ENCODE data around the gene MXD4. TPM values are rescaled to one million over a fixed set of nuclear protein-coding genes. Genes with fewer than 3 reads are reported as not detected.

MXD4 gene
- total and polyA plus RNA-seq, 2 experiments from 2014 or later = 6.9 to 19.9 TPM

- Histone ChIP-seq H3K4me1 (ENCODE audit: insufficient read depth) (no peaks in the 10 kb centered on the region), H3K9me2 (ENCODE audit: insufficient read depth) (no peaks in the 10 kb centered on the region), H4K20me1 (replicated peaks; ENCODE audit: insufficient read depth) (no peaks in the 10 kb centered on the region), H3K79me2 (replicated peaks; ENCODE audit: insufficient read depth) (no peaks in the 10 kb centered on the region), H3K27me3 (ENCODE audit: insufficient read depth) (no peaks in the 10 kb centered on the region), H3F3A (replicated peaks; ENCODE audit: low read depth) (no peaks in the 10 kb centered on the region), H3K4me2 (no peak overlapping the region), H3K36me3 (ENCODE audit: insufficient read depth) (no peaks in the 10 kb centered on the region), H2AFZ (no peak overlapping the region), H3K27ac (ENCODE audit: low read depth) (no peak overlapping the region), H3K4me3 (no peak overlapping the region)
- H3K27ac Mint-ChIP-seq = no peak overlapping the region
- no peaks in the 10 kb centered on the region; the same call in 2 of the 3 replicates for H3K36me3 Mint-ChIP-seq (ENCODE audit: low read depth)
- ATAC-seq (no peak), DNase-seq (ENCODE audit: low spot score) (no peak)
- TF ChIP-seq POLR2AphosphoS5 (IDR thresholded peaks at IDR 0.05; ENCODE audit: low read depth) (no peak), CTCF (conservative IDR thresholded peaks at IDR 0.05; ENCODE audit: low read depth in 2 of 2) (no peak), EZH2phosphoT487 (IDR thresholded peaks at IDR 0.05; ENCODE audit: unreplicated experiment) (no peak), NANOG (IDR thresholded peaks at IDR 0.05; ENCODE audit: borderline replicate concordance) (no peak), ZNF462 (CRISPR knock-in tag; IDR thresholded peaks at IDR 0.05) (no peak), ZNF331 (CRISPR knock-in tag; IDR thresholded peaks at IDR 0.05; ENCODE audit: low read depth) (no peak)
- H3K4me3 Mint-ChIP-seq = no peak overlapping the region
- peaks cover 9% of the 10 kb centered on the region for H3K4me1 Mint-ChIP-seq
- peaks cover 15% of the 10 kb centered on the region for H3K27me3 Mint-ChIP-seq (ENCODE audit: insufficient read depth, low read depth, poor library complexity)
- no peaks in the 10 kb centered on the region for H3K9me3 Mint-ChIP-seq
Observed at GRCh38 chr4:2284161-2284933, 22.4 kb upstream of the MXD4 start.
